GM18526 (cell line): ENCODE data around the gene ETV7.

Experiments used
- POLR2A ChIP-seq: IDR thresholded peaks from 3 replicates; pipeline ENCODE4 v1.6.1; 2011; ENCODE audit not compliant: insufficient read length; ENCODE audit errors: extremely low read depth

ETV7 gene

DNA sequence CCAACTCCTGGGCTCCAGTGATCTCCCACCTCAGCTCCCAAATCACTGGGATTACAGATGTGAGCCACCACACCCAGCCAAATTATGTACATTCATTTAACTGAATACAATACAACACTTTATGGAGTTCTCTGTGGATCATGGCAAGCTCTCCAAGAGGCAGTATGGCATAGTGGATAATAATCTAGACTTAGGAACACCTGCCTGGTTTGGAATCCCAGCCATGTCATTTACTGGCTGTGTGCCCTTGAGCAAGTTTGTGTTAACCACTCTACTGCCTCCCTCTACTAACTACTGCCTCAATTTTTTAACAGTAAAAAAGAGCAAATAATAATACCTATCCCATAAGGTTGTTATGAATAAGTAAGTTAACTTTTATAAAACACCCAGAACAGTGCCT, 1.9 kb upstream of the ETV7 start:
- no peak for TF ChIP-seq POLR2A

DNA sequence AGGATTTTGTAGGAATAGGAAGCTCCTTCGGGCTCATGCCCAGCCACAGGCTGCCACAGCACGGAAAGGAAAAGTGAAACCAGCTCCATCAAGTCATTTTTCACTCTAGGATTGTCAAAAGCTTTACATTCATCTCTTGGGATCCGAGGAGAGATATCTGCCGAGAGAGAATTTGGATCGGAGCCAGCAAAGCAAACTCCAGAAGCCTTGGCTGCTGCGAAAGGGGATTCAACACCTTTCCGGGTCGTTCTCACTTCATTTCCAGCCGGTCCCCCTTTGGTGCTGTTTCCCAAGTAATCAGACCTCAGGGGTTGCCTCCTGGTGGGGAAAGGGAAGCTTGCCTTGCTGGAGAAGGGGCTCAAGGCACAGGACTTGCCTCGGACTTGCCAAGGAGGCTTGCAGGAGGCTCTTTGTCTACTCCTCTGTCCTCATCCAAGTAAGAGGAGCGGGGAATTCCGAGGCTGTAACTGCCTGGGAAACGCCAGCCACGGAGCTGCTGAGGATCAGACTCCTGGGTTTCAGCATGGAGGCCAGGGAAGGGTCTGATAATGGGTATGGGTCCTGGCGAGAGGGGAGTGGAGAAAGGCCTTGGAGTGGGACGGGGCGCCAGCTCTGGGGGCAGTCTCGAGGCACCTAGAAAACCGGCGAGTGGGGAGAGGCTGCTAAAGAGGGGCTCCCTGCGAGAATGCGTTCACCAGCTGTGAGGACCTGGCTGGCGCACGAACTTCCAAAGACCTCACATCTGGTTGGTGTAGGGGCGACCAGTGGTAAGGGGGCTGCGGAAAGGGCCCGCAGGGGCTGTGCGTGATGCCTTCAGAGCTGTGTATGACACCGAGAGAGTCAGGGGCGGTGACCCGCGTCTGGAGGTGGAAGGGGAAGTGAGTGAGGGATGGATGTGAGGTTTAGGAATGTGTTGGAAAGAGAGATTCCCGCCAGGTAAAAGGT, 702 bp downstream of the ETV7 start:
- no peak for TF ChIP-seq POLR2A

- TF ChIP-seq POLR2A, result no peak
Measured at GRCh38 chr6:36384095-36384494, 3.4 kb downstream of the ETV7 start.

DNA sequence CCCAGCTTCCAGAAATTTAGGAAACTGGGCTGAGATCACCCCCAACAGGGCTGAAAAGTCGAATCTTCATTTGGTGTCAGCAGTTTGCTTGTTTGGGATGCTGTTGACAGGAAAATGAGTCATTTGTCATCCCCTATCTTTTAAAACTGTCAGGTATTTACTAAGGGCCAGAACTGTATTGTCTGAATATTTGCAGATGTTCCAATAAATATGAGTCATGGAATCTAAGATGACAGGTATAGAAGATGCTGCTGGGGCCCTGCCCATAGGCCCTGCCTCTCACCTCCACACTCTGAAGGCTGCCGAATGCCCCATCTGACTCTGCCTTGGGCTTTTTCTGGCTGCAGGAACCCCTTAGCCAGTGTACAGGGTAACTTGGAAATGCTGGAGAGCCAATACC, 3.9 kb downstream of the ETV7 start:
- no peak for TF ChIP-seq POLR2A

- no peak for TF ChIP-seq POLR2A
Measured at GRCh38 chr6:36382976-36383375, 4.5 kb downstream of the ETV7 start.

- no peak for TF ChIP-seq POLR2A
Measured at GRCh38 chr6:36381502-36382389, 5.7 kb downstream of the ETV7 start.

DNA sequence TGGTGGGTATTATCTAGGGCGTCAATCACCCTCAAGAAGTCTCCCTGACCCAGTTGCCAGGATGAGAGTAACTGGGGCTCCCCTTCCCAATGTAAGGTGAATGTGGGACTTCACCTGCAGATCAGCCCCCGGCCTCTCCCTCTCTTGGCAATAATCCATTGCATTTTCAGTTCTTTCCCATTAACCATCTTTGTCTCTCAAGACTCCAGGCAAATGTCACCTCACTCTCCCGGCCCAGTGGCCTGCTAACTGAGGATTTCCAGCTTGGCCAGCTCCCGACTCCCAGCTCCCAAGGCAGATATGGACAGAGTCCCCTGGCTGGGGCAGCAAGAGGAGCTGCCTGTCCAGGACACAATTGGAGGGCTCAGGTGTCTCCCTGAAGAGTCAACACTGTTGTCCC, 7.3 kb downstream of the ETV7 start:
- no peak for TF ChIP-seq POLR2A

DNA sequence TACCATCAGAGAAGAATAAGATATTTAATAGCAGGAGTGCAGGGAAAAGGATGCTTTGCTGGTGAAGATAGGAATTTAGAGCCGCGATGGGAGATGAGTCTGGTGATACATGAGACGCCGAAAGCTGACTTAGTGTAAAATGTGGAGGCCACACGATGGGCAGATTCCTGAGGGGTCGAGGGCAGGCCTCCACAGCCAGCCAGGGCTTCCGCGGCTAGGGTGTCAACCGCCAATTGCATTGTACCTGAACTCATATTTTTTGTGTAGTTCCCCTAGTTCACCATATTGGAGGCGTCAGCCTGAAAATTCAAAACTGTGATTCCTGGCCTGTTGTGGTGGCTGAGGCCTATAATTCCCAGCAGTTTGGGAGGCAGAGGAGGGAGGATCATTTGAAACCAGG, 8.5 kb downstream of the ETV7 start:
- no peak for TF ChIP-seq POLR2A

DNA sequence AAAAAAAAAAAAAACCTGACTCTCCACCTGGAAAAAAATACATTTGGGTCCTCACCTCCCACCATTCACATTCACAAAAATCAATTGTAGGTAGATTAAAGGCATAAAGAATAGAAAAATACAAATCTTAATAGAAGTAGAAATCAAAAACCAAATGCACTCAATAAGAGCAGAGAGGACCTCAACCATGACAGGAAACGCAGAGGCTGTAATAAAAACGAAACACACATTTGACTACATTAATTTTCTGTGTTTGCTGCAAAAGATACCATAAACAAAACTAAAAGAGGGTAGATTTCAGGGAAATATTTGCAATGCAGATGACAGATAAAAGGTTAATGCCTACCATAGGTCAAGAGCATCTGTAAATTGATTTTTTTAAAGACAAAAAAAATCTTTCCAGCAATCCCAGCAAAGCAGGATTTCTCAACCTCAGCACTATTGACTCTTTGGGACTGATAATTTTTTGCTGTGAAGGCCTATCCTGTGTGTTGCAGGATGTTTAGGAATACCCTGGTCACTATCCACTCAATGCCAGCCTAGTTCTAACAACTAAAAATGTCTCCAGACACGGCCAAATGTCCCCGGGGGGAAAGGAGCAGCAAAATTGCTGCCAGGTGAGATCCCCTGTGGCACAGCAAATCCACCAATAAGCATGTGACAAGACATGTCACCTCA, 9.1 kb downstream of the ETV7 start:
- TF ChIP-seq POLR2A, result no peak

GRCh38 chr6:36377594-36377993, 9.9 kb downstream of the ETV7 start:
- TF ChIP-seq POLR2A, result no peak

DNA sequence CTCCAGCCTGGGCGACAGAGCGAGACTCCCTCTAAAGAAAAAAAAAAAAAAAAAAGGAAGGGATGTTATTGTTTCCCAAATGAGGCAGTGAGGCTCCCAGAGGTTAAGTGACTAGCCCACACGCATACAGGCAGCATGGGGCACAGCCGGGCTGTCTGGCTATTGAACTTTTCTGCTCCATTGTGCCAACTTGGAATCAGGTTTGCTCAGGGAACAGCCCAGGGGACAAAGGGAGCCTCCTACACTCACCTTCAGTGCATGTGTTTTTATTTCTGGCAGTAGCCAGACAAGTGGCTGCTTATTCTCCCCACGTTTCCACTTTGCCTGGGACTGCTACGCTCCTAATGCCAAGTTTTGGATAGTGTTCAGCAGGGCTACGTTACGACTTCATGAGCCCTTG, 10.7 kb downstream of the ETV7 start:
- no peak for TF ChIP-seq POLR2A

DNA sequence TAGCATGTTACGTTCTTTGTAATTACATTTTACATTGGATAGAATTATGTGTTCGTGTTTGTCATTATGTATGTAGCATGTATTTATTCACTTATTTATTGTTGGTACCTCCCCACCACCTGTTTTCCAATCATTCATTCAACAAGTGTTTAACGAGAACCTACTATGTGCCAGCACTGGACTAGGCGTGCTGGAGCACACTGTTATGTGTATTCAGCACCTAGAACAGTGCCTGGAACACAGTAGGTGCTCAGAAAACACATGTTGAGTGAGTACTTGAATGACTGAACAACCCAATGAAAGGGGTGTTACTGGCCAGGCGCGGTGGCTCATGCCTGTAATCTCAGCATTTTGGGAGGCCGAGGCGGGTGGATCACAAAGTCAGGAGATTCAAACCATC, 11.3 kb downstream of the ETV7 start:
- TF ChIP-seq POLR2A, result no peak

DNA sequence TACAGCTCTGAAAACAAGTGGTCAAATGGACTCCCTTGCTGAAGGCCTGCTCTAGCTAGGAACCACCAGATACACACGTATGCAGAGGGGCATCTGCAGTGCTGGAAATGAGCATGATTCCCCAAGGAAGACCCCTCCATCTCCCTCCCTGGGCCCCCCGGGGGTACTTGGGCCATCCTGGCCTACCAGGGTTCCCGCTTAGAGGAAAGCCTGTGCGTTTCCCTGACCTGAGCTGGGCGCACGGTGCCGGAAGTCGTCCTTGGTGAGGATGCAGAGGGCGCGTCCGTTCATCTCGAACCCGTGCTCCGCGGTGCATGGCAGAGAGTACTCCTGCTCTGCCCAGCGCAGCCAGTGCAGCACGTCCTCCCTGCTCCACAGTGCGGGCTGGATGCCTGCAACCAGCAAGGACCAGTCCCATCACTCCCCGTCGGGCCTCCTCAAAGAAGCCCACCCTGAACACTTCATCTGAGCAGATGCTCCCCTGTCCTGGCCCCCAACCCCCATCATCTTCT, 11.8 kb downstream of the ETV7 start:
- no peak for TF ChIP-seq POLR2A

- no peak for TF ChIP-seq POLR2A
Measured at GRCh38 chr6:36374972-36375371, 12.5 kb downstream of the ETV7 start.

DNA sequence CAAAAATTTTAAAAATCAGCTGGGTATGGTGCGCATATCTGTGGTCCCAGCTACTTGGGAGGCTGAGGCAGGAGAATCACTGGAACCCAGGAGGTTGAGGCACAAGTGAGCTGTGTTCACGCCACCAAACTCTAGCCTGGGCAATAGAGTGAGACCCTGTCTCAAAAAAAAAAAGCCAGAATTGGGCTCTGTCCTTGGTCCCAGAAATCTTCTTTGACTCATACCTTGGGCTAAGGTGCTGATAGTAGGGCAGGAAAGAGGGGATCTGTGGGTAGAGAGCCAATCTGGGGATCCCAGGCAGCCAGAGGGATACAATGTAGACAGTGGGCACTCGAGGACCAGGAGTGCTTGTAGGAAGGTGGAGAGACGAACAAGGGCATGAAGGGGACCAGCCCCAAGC, 13.3 kb downstream of the ETV7 start:
- no peak for TF ChIP-seq POLR2A
